ENCODE results near the gene MPZL2. TPM values are rescaled to one million over a fixed set of nuclear protein-coding genes. Genes with fewer than 3 reads are reported as not detected.
"Not testable (repeated sequence)": the region's sequence is repeated elsewhere in the genome, so short reads cannot be mapped to it uniquely, and the experiment has no call there.

Gene MPZL2
- total and polyA plus RNA-seq, 2 of the 8 experiments (the other 6 are each of a cell fraction or from before 2014, with no cell fraction given) = 2.4 to 3.2 TPM

- not testable (repeated sequence) for H3K27me3 ChIP-seq (replicated peaks in 1 of 4; ENCODE audit: control insufficient read depth in 3 of 4, extremely low read depth in 1 of 4, insufficient read depth in 3 of 4, low read length in 3 of 4); H2BK120ac ChIP-seq (replicated peaks; ENCODE audit: low read depth, low read length); H3K79me1 ChIP-seq (ENCODE audit: low read depth, low read length); H3K23ac ChIP-seq (ENCODE audit: insufficient read length); H3K79me2 ChIP-seq (ENCODE audit: control insufficient read depth in 1 of 2, insufficient read depth in 2 of 2, low read length in 2 of 2); H2BK15ac ChIP-seq (ENCODE audit: low read length); H2AFZ ChIP-seq (ENCODE audit: low read length); H3K56ac ChIP-seq (replicated peaks; ENCODE audit: insufficient read length, low read depth, low read length); H2AK5ac ChIP-seq (ENCODE audit: low read depth, low read length); H2BK20ac ChIP-seq (ENCODE audit: low read length); H3K36me3 ChIP-seq (ENCODE audit: control insufficient read depth in 2 of 4, insufficient read depth in 4 of 4, low read length in 3 of 4); FAIRE-seq; H2BK5ac ChIP-seq (ENCODE audit: low read depth, low read length); H4K5ac ChIP-seq (ENCODE audit: insufficient read length, low read depth, low read length); DNase-seq (ENCODE audit: low read depth in 1 of 2, low spot score in 2 of 2); H3K4me2 ChIP-seq (ENCODE audit: insufficient read depth in 1 of 2, low read depth in 2 of 2, low read length in 2 of 2); H3K18ac ChIP-seq (ENCODE audit: extremely low read depth, low read length); H3K23me2 ChIP-seq (ENCODE audit: low read depth, low read length); H3K4me1 ChIP-seq (replicated peaks in 1 of 4; ENCODE audit: control insufficient read depth in 3 of 4, insufficient read depth in 4 of 4, low read length in 3 of 4); H3K9me3 ChIP-seq (ENCODE audit: insufficient read depth in 2 of 2, low read depth in 1 of 2, low read length in 1 of 2); H3K4me3 ChIP-seq (ENCODE audit: extremely low read depth in 1 of 4, insufficient read depth in 2 of 4, low read depth in 3 of 4, low read length in 4 of 4); H2BK12ac ChIP-seq (ENCODE audit: low read depth, low read length); H3K4ac ChIP-seq (replicated peaks; ENCODE audit: insufficient read length, low read depth, low read length); H3K27ac ChIP-seq (ENCODE audit: low read depth, low read length); H4K8ac ChIP-seq (ENCODE audit: extremely low read depth, insufficient read depth, low read length); H4K91ac ChIP-seq (replicated peaks; ENCODE audit: insufficient read length, low read length); H3K14ac ChIP-seq (ENCODE audit: insufficient read length); H3K9ac ChIP-seq (replicated peaks in 1 of 4; ENCODE audit: extremely low read depth in 1 of 4, low read depth in 3 of 4, low read length in 3 of 4); H4K20me1 ChIP-seq (replicated peaks in 1 of 2; ENCODE audit: control insufficient read depth in 1 of 2, insufficient read depth in 2 of 2, low read length in 2 of 2)
- WGBS, 2 experiments (ENCODE audit: extremely low coverage in 1 of 2, insufficient coverage in 1 of 2, insufficient read length in 1 of 2, insufficient replicate concordance in 2 of 2, low coverage in 1 of 2, low lambda C conversion rate in 2 of 2, missing lambda C conversion rate in 1 of 2) = 92% methylated on average over 5 of the region's 5 CpGs; no CpG with 5 or more reads in 1 of the 2 experiments
- ChIA-PET POLR2A (ENCODE audit: partially characterized antibody) (interaction anchor here (1.6 kb wide), 1 partner anchor 8 kb away, joined by 3 read pairs; no protein-coding TSS in a partner anchor), CTCF (ENCODE audit: partially characterized antibody) (interaction anchor here (1.6 to 1.8 kb wide), 3 partner anchors 10 to 163 kb away, joined by 4 to 8 read pairs (median 6); no protein-coding TSS in a partner anchor)
These were observed 45.0 kb upstream of the MPZL2 start for GRCh38 chr11:118308995-118309528.

Measured in H1 (cell line).